Fibroblast of skin of abdomen (primary cell): ENCODE results near the gene FOXD4L6.
"Not testable (repeated sequence)": the region's sequence is repeated elsewhere in the genome, so short reads cannot be mapped to it uniquely, and the experiment has no call there.

Source experiments
- DNase-seq: peaks from one replicate; pipeline ENCODE4 v3.0.0-alpha.2; 2013

Gene FOXD4L6

GRCh38 chr9:41098759-41099158 is 29.7 kb downstream of the FOXD4L6 start:
- peak; percentile 31 for DNase-seq

GRCh38 chr9:41095060-41095459 is 33.4 kb downstream of the FOXD4L6 start:
- DNase-seq = not testable (repeated sequence)

- DNase-seq = not testable (repeated sequence)
These were observed 34.3 kb downstream of the FOXD4L6 start for GRCh38 chr9:41094010-41094773.

GRCh38 chr9:41090922-41091321 is 37.6 kb downstream of the FOXD4L6 start:
- not testable (repeated sequence) for DNase-seq

- not testable (repeated sequence) for DNase-seq
These were observed 38.1 kb downstream of the FOXD4L6 start for GRCh38 chr9:41090386-41090785.

GRCh38 chr9:41088450-41089059 is 39.9 kb downstream of the FOXD4L6 start:
- not testable (repeated sequence) for DNase-seq

- DNase-seq = not testable (repeated sequence)
These were observed 40.6 kb downstream of the FOXD4L6 start for GRCh38 chr9:41087929-41088328.

- peak; percentile 52 for DNase-seq
These were observed 41.2 kb downstream of the FOXD4L6 start for GRCh38 chr9:41087157-41087780.

GRCh38 chr9:41086685-41087084 is 41.8 kb downstream of the FOXD4L6 start:
- not testable (repeated sequence) for DNase-seq

GRCh38 chr9:41086215-41086614 is 42.3 kb downstream of the FOXD4L6 start:
- not testable (repeated sequence) for DNase-seq

GRCh38 chr9:41082358-41082757 is 46.1 kb downstream of the FOXD4L6 start:
- not testable (repeated sequence) for DNase-seq

GRCh38 chr9:41079464-41079863 is 49.0 kb downstream of the FOXD4L6 start:
- not testable (repeated sequence) for DNase-seq

- DNase-seq = peak; percentile 19
These were observed 50.9 kb downstream of the FOXD4L6 start for GRCh38 chr9:41077586-41077985.
